ENCODE measurements around the gene MAP1LC3A.

Gene MAP1LC3A

GRCh38 chr20:34579979-34580940, 21.7 kb downstream of the MAP1LC3A start:
- no peak overlapping the region for H3K9ac ChIP-seq (ENCODE audit: low read length)
- no peaks in the 10 kb centered on the region for H3K79me2 ChIP-seq (ENCODE audit: insufficient read depth, low read length)
- H3K27me3 ChIP-seq (ENCODE audit: low read length): no peaks in the 10 kb centered on the region
- no peaks in the 10 kb centered on the region for H4K20me1 ChIP-seq (ENCODE audit: low read depth, low read length)
- H3K9me3 ChIP-seq (ENCODE audit: insufficient read depth, low read length): no peaks in the 10 kb centered on the region
- H3K4me2 ChIP-seq (ENCODE audit: low read depth, low read length, poor library complexity, severe bottlenecking): no peak overlapping the region
- H3F3A ChIP-seq (ENCODE audit: insufficient read depth): no peaks in the 10 kb centered on the region
- no peaks in the 10 kb centered on the region for H3K9me2 ChIP-seq (replicated peaks; ENCODE audit: insufficient read depth, low read length)
- H3K36me3 ChIP-seq (ENCODE audit: low read length): no peaks in the 10 kb centered on the region
- peak overlapping the region; percentile 22 for H3K27ac ChIP-seq (ENCODE audit: low read depth, low read length)
- H3K4me3 ChIP-seq (ENCODE audit: insufficient read depth, low read length, poor library complexity, severe bottlenecking): no peak overlapping the region
- no peak overlapping the region for H2AFZ ChIP-seq (ENCODE audit: low read depth, low read length, severe bottlenecking)
- TF ChIP-seq EZH2phosphoT487 (conservative IDR thresholded peaks at IDR 0.05; ENCODE audit: low read length) (no peak), CTCF (IDR thresholded peaks at IDR 0.05; ENCODE audit: insufficient read depth, low read length, poor library complexity, severe bottlenecking) (no peak)

- H2AFZ ChIP-seq (ENCODE audit: low read depth, low read length, severe bottlenecking): no peak overlapping the region
- no peaks in the 10 kb centered on the region for H3F3A ChIP-seq (ENCODE audit: insufficient read depth)
- no peak overlapping the region for H3K4me2 ChIP-seq (ENCODE audit: low read depth, low read length, poor library complexity, severe bottlenecking)
- no peaks in the 10 kb centered on the region for H3K36me3 ChIP-seq (ENCODE audit: low read length)
- no peaks in the 10 kb centered on the region for H3K9me3 ChIP-seq (ENCODE audit: insufficient read depth, low read length)
- no peaks in the 10 kb centered on the region for H3K27me3 ChIP-seq (ENCODE audit: low read length)
- H4K20me1 ChIP-seq (ENCODE audit: low read depth, low read length): no peaks in the 10 kb centered on the region
- no peaks in the 10 kb centered on the region for H3K79me2 ChIP-seq (ENCODE audit: insufficient read depth, low read length)
- no peaks in the 10 kb centered on the region for H3K9me2 ChIP-seq (replicated peaks; ENCODE audit: insufficient read depth, low read length)
- H3K4me3 ChIP-seq (ENCODE audit: insufficient read depth, low read length, poor library complexity, severe bottlenecking): no peak overlapping the region
- H3K9ac ChIP-seq (ENCODE audit: low read length): no peak overlapping the region
- no peak for TF ChIP-seq EZH2phosphoT487 (conservative IDR thresholded peaks at IDR 0.05; ENCODE audit: low read length)
- no peak for TF ChIP-seq CTCF (IDR thresholded peaks at IDR 0.05; ENCODE audit: insufficient read depth, low read length, poor library complexity, severe bottlenecking)
- H3K27ac ChIP-seq (ENCODE audit: low read depth, low read length): no peak overlapping the region
Observed at GRCh38 chr20:34581341-34582184, 23.0 kb downstream of the MAP1LC3A start.

GRCh38 chr20:34582221-34582620, 23.7 kb downstream of the MAP1LC3A start:
- Histone ChIP-seq H3K27ac (ENCODE audit: low read depth, low read length) (no peak overlapping the region), H3K4me3 (ENCODE audit: insufficient read depth, low read length, poor library complexity, severe bottlenecking) (no peak overlapping the region), H3K4me2 (ENCODE audit: low read depth, low read length, poor library complexity, severe bottlenecking) (no peak overlapping the region), H3F3A (ENCODE audit: insufficient read depth) (no peaks in the 10 kb centered on the region), H3K9me2 (replicated peaks; ENCODE audit: insufficient read depth, low read length) (no peaks in the 10 kb centered on the region), H4K20me1 (ENCODE audit: low read depth, low read length) (no peaks in the 10 kb centered on the region), H3K9me3 (ENCODE audit: insufficient read depth, low read length) (no peaks in the 10 kb centered on the region), H3K27me3 (ENCODE audit: low read length) (no peaks in the 10 kb centered on the region), H2AFZ (ENCODE audit: low read depth, low read length, severe bottlenecking) (no peak overlapping the region), H3K79me2 (ENCODE audit: insufficient read depth, low read length) (no peaks in the 10 kb centered on the region), H3K9ac (ENCODE audit: low read length) (no peak overlapping the region), H3K36me3 (ENCODE audit: low read length) (no peaks in the 10 kb centered on the region)
- no peak for TF ChIP-seq EZH2phosphoT487 (conservative IDR thresholded peaks at IDR 0.05; ENCODE audit: low read length)
- TF ChIP-seq CTCF (IDR thresholded peaks at IDR 0.05; ENCODE audit: insufficient read depth, low read length, poor library complexity, severe bottlenecking): no peak

All from SU-DHL-6 (cell line).